Measurements from ENCODE around the gene ACSF3. TPM values are rescaled to one million over a fixed set of nuclear protein-coding genes. Genes with fewer than 3 reads are reported as not detected.

Gene ACSF3
- total RNA-seq, 6 experiments from 2014 or later, result 18.4 to 24.2 (median 21.2) TPM

DNA sequence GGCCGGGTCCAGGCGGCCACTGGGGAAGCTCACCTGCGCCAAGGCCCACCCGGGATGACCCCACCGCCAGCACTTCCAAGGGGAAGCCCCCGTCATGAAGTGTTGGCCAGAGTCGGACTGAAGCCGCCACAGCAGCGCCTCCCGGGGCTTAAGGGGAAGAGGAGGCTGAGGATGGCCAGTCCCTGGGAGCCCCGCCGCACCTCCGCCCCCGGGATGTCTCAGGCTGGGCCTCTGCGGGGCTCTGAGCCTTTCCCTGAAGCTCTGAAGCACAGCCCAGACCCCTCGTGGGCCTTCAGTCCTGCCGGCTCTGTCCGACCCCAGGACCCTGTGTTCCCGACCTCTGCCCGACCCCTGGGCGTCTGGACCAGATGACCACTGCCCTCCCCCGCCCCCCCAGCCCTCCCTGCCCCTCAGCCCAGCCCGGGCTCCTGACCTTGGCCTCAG, 42.8 kb upstream of the ACSF3 start:
- Mint-ChIP-seq H3K36me3 (ENCODE audit: low read depth) (no peaks in the 10 kb centered on the region), H3K9me3 (peaks cover 3% of the 10 kb centered on the region; the same call in 1 of the 2 replicates), H3K27me3 (ENCODE audit: insufficient read depth) (peaks cover 29% of the 10 kb centered on the region), H3K27ac (no peak overlapping the region), H3K4me1 (ENCODE audit: low read depth) (no peaks in the 10 kb centered on the region), H3K4me3 (no peak overlapping the region)
- DNase-seq, result no peak
- TF ChIP-seq, protein P1, sequence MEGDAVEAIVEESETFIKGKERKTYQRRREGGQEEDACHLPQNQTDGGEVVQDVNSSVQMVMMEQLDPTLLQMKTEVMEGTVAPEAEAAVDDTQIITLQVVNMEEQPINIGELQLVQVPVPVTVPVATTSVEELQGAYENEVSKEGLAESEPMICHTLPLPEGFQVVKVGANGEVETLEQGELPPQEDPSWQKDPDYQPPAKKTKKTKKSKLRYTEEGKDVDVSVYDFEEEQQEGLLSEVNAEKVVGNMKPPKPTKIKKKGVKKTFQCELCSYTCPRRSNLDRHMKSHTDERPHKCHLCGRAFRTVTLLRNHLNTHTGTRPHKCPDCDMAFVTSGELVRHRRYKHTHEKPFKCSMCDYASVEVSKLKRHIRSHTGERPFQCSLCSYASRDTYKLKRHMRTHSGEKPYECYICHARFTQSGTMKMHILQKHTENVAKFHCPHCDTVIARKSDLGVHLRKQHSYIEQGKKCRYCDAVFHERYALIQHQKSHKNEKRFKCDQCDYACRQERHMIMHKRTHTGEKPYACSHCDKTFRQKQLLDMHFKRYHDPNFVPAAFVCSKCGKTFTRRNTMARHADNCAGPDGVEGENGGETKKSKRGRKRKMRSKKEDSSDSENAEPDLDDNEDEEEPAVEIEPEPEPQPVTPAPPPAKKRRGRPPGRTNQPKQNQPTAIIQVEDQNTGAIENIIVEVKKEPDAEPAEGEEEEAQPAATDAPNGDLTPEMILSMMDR (IDR thresholded peaks at IDR 0.05), result no peak

- DNase-seq, result no peak
- H3K4me1 Mint-ChIP-seq (ENCODE audit: low read depth), result no peaks in the 10 kb centered on the region
- no peak overlapping the region for H3K27ac Mint-ChIP-seq
- no peak overlapping the region for H3K4me3 Mint-ChIP-seq
- peaks cover 25% of the 10 kb centered on the region for H3K27me3 Mint-ChIP-seq (ENCODE audit: insufficient read depth)
- TF ChIP-seq, protein P1 (IDR thresholded peaks at IDR 0.05), result no peak
- no peaks in the 10 kb centered on the region for H3K36me3 Mint-ChIP-seq (ENCODE audit: low read depth)
- no peaks in the 10 kb centered on the region for H3K9me3 Mint-ChIP-seq
These were observed 42.0 kb upstream of the ACSF3 start for GRCh38 chr16:89051521-89052166.

DNA sequence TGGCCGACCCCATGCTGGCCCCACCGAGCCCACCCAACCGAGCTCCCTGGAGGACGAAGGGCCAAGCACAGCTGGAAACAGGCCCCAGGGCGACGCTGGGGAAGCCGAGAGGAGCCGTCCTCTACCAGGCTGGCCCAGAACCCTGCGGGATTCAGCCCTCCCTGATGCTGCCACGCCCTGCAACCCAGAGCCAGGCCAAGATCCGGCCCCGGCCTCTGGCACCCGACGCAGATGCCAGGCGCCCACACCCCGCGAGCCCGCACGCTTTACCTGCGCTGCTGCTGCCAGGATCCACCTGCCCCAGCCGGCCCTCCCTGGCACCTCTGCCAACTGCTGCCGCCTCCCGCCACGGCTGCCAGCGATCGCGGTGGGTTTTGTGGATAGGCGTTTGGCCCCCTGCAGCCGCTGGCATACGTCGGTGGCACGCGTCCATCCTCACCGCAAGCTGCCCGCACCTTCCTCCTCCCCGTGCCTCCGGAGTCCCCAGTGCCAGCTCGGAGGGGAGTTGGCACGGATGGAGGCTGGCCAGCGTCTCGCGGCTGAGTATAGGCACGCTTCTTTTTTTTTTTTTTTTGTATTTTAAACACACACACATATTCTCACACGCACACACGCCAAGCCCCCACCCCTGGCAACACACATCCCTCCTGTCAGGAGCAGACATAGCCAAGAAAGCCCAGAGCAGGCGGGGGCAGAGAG, 41.3 kb upstream of the ACSF3 start:
- TF ChIP-seq, protein P1 (IDR thresholded peaks at IDR 0.05), result no peak
- Mint-ChIP-seq H3K9me3 (no peaks in the 10 kb centered on the region), H3K27me3 (ENCODE audit: insufficient read depth) (peaks cover 29% of the 10 kb centered on the region), H3K4me1 (ENCODE audit: low read depth) (no peaks in the 10 kb centered on the region), H3K27ac (no peak overlapping the region), H3K36me3 (ENCODE audit: low read depth) (no peaks in the 10 kb centered on the region), H3K4me3 (no peak overlapping the region)
- DNase-seq, result no peak

GRCh38 chr16:89052890-89053724, 40.5 kb upstream of the ACSF3 start:
- Mint-ChIP-seq H3K36me3 (ENCODE audit: low read depth) (no peaks in the 10 kb centered on the region), H3K4me3 (no peak overlapping the region), H3K27me3 (ENCODE audit: insufficient read depth) (peaks cover 30% of the 10 kb centered on the region), H3K27ac (no peak overlapping the region), H3K4me1 (ENCODE audit: low read depth) (no peaks in the 10 kb centered on the region), H3K9me3 (no peaks in the 10 kb centered on the region)
- TF ChIP-seq, protein P1 (IDR thresholded peaks at IDR 0.05), result no peak
- no peak for DNase-seq

- Mint-ChIP-seq H3K4me1 (ENCODE audit: low read depth) (no peaks in the 10 kb centered on the region), H3K9me3 (no peaks in the 10 kb centered on the region), H3K4me3 (no peak overlapping the region), H3K27me3 (ENCODE audit: insufficient read depth) (peaks cover 32% of the 10 kb centered on the region), H3K27ac (no peak overlapping the region), H3K36me3 (ENCODE audit: low read depth) (no peaks in the 10 kb centered on the region)
- DNase-seq, result no peak
- TF ChIP-seq, protein P1 (IDR thresholded peaks at IDR 0.05), result no peak
These were observed 40.0 kb upstream of the ACSF3 start for GRCh38 chr16:89053725-89054029.

Measured in HFFc6 (cell line).